Measurements from ENCODE around the gene BDNF.
"Not testable (repeated sequence)": the region's sequence is repeated elsewhere in the genome, so short reads cannot be mapped to it uniquely, and the experiment has no call there.

BDNF gene

GRCh38 chr11:27672836-27673464 lies 27.3 kb downstream of the BDNF start:
- FAIRE-seq (no peak), DNase-seq (ENCODE audit: insufficient read length, low spot score) (no peak)
- no peak for TF ChIP-seq CTCF (IDR thresholded peaks at IDR 0.05; ENCODE audit: insufficient read depth, missing control alignments)

- DNase-seq (ENCODE audit: insufficient read length, low spot score); FAIRE-seq: not testable (repeated sequence)
Observed at GRCh38 chr11:27665508-27666101, 34.6 kb downstream of the BDNF start.

- FAIRE-seq: no peak
- no peak for TF ChIP-seq CTCF (IDR thresholded peaks at IDR 0.05; ENCODE audit: insufficient read depth, missing control alignments)
Observed at GRCh38 chr11:27663326-27663725, 36.9 kb downstream of the BDNF start.

GRCh38 chr11:27660171-27660570 lies 40.1 kb downstream of the BDNF start:
- FAIRE-seq (no peak), DNase-seq (ENCODE audit: insufficient read length, low spot score) (no peak)
- TF ChIP-seq CTCF (IDR thresholded peaks at IDR 0.05; ENCODE audit: insufficient read depth, missing control alignments): no peak

More at GRCh38 chr11:27663326-27663725, 36.9 kb downstream of the BDNF start:
- no peak for DNase-seq (ENCODE audit: insufficient read length, low spot score)

GRCh38 chr11:27658535-27659236 lies 41.6 kb downstream of the BDNF start:
- TF ChIP-seq CTCF (IDR thresholded peaks at IDR 0.05; ENCODE audit: insufficient read depth, missing control alignments): no peak
- FAIRE-seq: no peak
- no peak for DNase-seq (ENCODE audit: insufficient read length, low spot score)

- no peak for TF ChIP-seq CTCF (IDR thresholded peaks at IDR 0.05; ENCODE audit: insufficient read depth, missing control alignments)
- FAIRE-seq: no peak
Observed at GRCh38 chr11:27656806-27657483, 43.3 kb downstream of the BDNF start.

GRCh38 chr11:27656320-27656719 lies 43.9 kb downstream of the BDNF start:
- FAIRE-seq: no peak
- no peak for TF ChIP-seq CTCF (IDR thresholded peaks at IDR 0.05; ENCODE audit: insufficient read depth, missing control alignments)
- DNase-seq (ENCODE audit: insufficient read length, low spot score): no peak

More at GRCh38 chr11:27656806-27657483, 43.3 kb downstream of the BDNF start:
- DNase-seq (ENCODE audit: insufficient read length, low spot score): no peak
